K562 (cell line): ENCODE data around the gene BIN1. TPM values are rescaled to one million over a fixed set of nuclear protein-coding genes. Genes with fewer than 3 reads are reported as not detected.

Experiments used
- ATAC-seq: fragments of 200-7000 bp; cut with Tn5 transposase; 3 replicates; pipeline ENCODE4 v1.9.1; 2020; ENCODE audit warnings: moderate library complexity
- BruUV-seq: library from RNA; stranded (reverse); fragments of 400-500 nt; replicated peaks from 2 replicates; lab custom pipeline; 2021; lab: Mats Ljungman, UMichigan
- CTCF ChIA-PET: fragments of 300-600 bp; formaldehyde crosslinking; extraction: SDS; loops from one replicate; lab custom pipeline; 2021; ENCODE audit warnings: low intra/inter-chr PET ratio; lab: Yijun Ruan, JAX
- POLR2A ChIA-PET: fragments of 300-600, 350-650 bp; sonication (Branson Sonifier 250); formaldehyde crosslinking; extraction: SDS; loops from one replicate; lab custom pipeline; 2021; ENCODE audit warnings: antibody characterized with exemption, inconsistent platforms; lab: Yijun Ruan, JAX
- DNase-seq, 4 experiments: peaks; one replicate each; pipeline versions ENCODE4 v3.0.0 to v3.0.0-alpha.2; 2011 to 2018; ENCODE audit warnings: low spot score in 3 of 4, mixed read lengths in 3 of 4; ENCODE audit errors: extremely low read depth in 1 of 4
- FAIRE-seq: peaks from 2 replicates; lab custom pipeline; 2011; peaks lifted over from hg19 to GRCh38; lab: Jason Lieb, UNC
- H2AFZ ChIP-seq: 2 replicates; pipeline ENCODE4 v1.6.0; 2011; ENCODE audit warnings: low read depth, low read length, control low read depth, inconsistent platforms
- H3K27ac ChIP-seq: fragments of 200-600 bp; 3 replicates; pipeline ENCODE4 v1.8.0; 2011; ENCODE audit warnings: low read depth, mild to moderate bottlenecking, control low read depth, inconsistent platforms, low read length, moderate library complexity, mixed read lengths; ENCODE audit errors: extremely low read depth
- H3K27me3 ChIP-seq, 2 experiments: fragments of 300-600 bp in 1 of 2; 2 replicates in 1 of 2; 3 replicates in 1 of 2; pipeline versions ENCODE4 v1.6.0 to v1.8.0; 2011; ENCODE audit warnings: inconsistent platforms in 2 of 2, low read length in 2 of 2, mild to moderate bottlenecking in 1 of 2, mixed read lengths in 1 of 2, moderate library complexity in 1 of 2; ENCODE audit not compliant: control insufficient read depth in 2 of 2, insufficient read depth in 2 of 2
- H3K36me3 ChIP-seq: fragments of 300-600 bp; 3 replicates; pipeline ENCODE4 v1.8.0; 2011; ENCODE audit warnings: mild to moderate bottlenecking, low read length, inconsistent platforms; ENCODE audit not compliant: control insufficient read depth, insufficient read depth
- H3K4me1 ChIP-seq, 2 experiments: fragments of 200-600 bp in 1 of 2; replicated peaks in 1 of 2; 2 replicates in 1 of 2; 3 replicates in 1 of 2; pipeline versions ENCODE4 v1.5.1 to v1.8.0; 2011; ENCODE audit warnings: inconsistent platforms in 2 of 2, low read length in 2 of 2, mild to moderate bottlenecking in 1 of 2, mixed read lengths in 1 of 2, moderate library complexity in 1 of 2; ENCODE audit not compliant: control insufficient read depth in 2 of 2, insufficient read depth in 2 of 2
- H3K4me2 ChIP-seq: 2 replicates; pipeline ENCODE4 v1.6.1; 2011; ENCODE audit warnings: low read length, control low read depth, inconsistent platforms, mixed read lengths; ENCODE audit not compliant: insufficient read depth
- H3K4me3 ChIP-seq: fragments of 200-600 bp; sonication (generic), shearing (Covaris generic); 2 replicates; pipeline ENCODE4 v1.5.1; 2016; ENCODE audit warnings: control low read depth, inconsistent platforms
- H3K79me2 ChIP-seq: fragments of 200-600 bp; 3 replicates; pipeline ENCODE4 v1.8.0; 2011; ENCODE audit warnings: low read length, inconsistent platforms; ENCODE audit not compliant: control insufficient read depth, insufficient read depth
- H3K9ac ChIP-seq, 2 experiments: 2 replicates each; pipeline versions ENCODE4 v1.6.0 to v1.6.1; 2011; ENCODE audit warnings: low read depth in 2 of 2, low read length in 2 of 2, control low read depth in 1 of 2, inconsistent platforms in 1 of 2, mild to moderate bottlenecking in 1 of 2, mixed read lengths in 1 of 2; ENCODE audit not compliant: insufficient read depth in 1 of 2
- H3K9me1 ChIP-seq: one replicate; pipeline ENCODE4 v1.6.0; 2011; ENCODE audit warnings: inconsistent platforms, mild to moderate bottlenecking, low read length, moderate library complexity; ENCODE audit not compliant: control insufficient read depth, insufficient read depth
- H3K9me3 ChIP-seq: replicated peaks from 2 replicates; pipeline ENCODE4 v1.5.1; 2011; ENCODE audit warnings: low read depth, low read length, inconsistent platforms; ENCODE audit not compliant: control insufficient read depth, insufficient read depth
- H4K20me1 ChIP-seq: replicated peaks from 2 replicates; pipeline ENCODE4 v1.6.1; 2011; ENCODE audit warnings: low read length, inconsistent platforms, mixed read lengths; ENCODE audit not compliant: control insufficient read depth, insufficient read depth
- CBX8 ChIP-seq: fragments of 200-600 bp; sonication (generic); IDR thresholded peaks from 2 replicates; pipeline ENCODE4 v1.6.1; 2012; ENCODE audit warnings: borderline replicate concordance, mixed run types, low read depth, mild to moderate bottlenecking, moderate library complexity, mixed read lengths, low read length, control low read depth, inconsistent platforms; ENCODE audit not compliant: poor library complexity, severe bottlenecking; ENCODE audit errors: extremely low read depth
- FIP1L1 ChIP-seq: fragments of 200-400 bp; formaldehyde crosslinking; IDR thresholded peaks from 2 replicates; pipeline ENCODE4 v1.6.1; 2018; ENCODE audit warnings: mild to moderate bottlenecking, low read depth, low read length; ENCODE audit not compliant: poor library complexity, severe bottlenecking
- GABPB2 ChIP-seq: fragments of 250-450 bp; sonication (Bioruptor Pico); conservative IDR thresholded peaks from 2 replicates; pipeline ENCODE4 v1.5.1; 2021; ENCODE audit warnings: mild to moderate bottlenecking
- HMG20A ChIP-seq: fragments of 450-650 bp; formaldehyde crosslinking; conservative IDR thresholded peaks from 2 replicates; pipeline ENCODE4 v1.4.0; 2020; ENCODE audit warnings: mild to moderate bottlenecking, mixed read lengths
- HNRNPUL1 ChIP-seq: fragments of 200-400 bp; formaldehyde crosslinking; IDR thresholded peaks from 2 replicates; pipeline ENCODE4 v1.6.1; 2017; ENCODE audit warnings: low read length
- NCOA1 ChIP-seq: fragments of 450-650 bp; IDR thresholded peaks from 2 replicates; pipeline ENCODE4 v1.6.1; 2016; ENCODE audit warnings: low read depth
- PTTG1 ChIP-seq: fragments of 450-650 bp; IDR thresholded peaks from 2 replicates; pipeline ENCODE4 v1.6.1; 2016; ENCODE audit warnings: low read depth, mild to moderate bottlenecking, missing genetic modification characterization, missing compliant biosample characterization
- SMC3 ChIP-seq: conservative IDR thresholded peaks from 2 replicates; pipeline ENCODE4 v1.6.1; 2011; ENCODE audit warnings: low read depth, low read length, improper control_type of control experiment; ENCODE audit not compliant: insufficient read depth
- ZKSCAN8 ChIP-seq: fragments of 200-800 bp; sonication (Bioruptor generic); IDR thresholded peaks from 2 replicates; pipeline ENCODE4 v1.6.1; 2016; ENCODE audit warnings: missing genetic modification characterization, missing compliant biosample characterization
- ZNF217 ChIP-seq: sonication (generic); formaldehyde crosslinking; IDR thresholded peaks from 2 replicates; pipeline ENCODE4 v1.8.0; 2022; ENCODE audit warnings: mild to moderate bottlenecking, missing genetic modification reagents
- ZNF23 ChIP-seq: fragments of 250-450 bp; sonication (Bioruptor Pico); IDR thresholded peaks from 2 replicates; pipeline ENCODE4 v1.4.0; 2020; ENCODE audit warnings: mild to moderate bottlenecking
- ZNF239 ChIP-seq: fragments of 250-450 bp; sonication (Bioruptor Pico); IDR thresholded peaks from 2 replicates; pipeline ENCODE4 v1.4.0; 2020; ENCODE audit warnings: mild to moderate bottlenecking
- ZNF274 ChIP-seq: IDR thresholded peaks from 2 replicates; pipeline ENCODE4 v1.6.1; 2011; ENCODE audit warnings: low read depth, mild to moderate bottlenecking, low read length, moderate library complexity, borderline replicate concordance
- WGBS: fragments of 100-300 bp; shearing (Covaris generic); methylation state at CpG from one replicate; pipeline ENCODE4 v1.1.6; 2016; ENCODE audit warnings: low coverage, mixed read lengths; ENCODE audit not compliant: insufficient coverage; ENCODE audit errors: missing lambda C conversion rate; 5-methylcytosine and 5-hydroxymethylcytosine counted together
- in situ Hi-C: fragments of 300-500 bp; cut with MboI; formaldehyde crosslinking; loops from 4 replicates; pipeline ENCODE4 v1.15.0; 2018; ENCODE audit warnings: inconsistent platforms, mixed read lengths
- intact Hi-C: fragments of 100-400 bp; cut with micrococcal nuclease; formaldehyde crosslinking; loops from 2 replicates; pipeline ENCODE4 v1.14.2; 2022
- polyA plus RNA-seq, 8 experiments: library from polyadenylated mRNA; depleted of rRNA in 4 of 8; stranded (reverse) in 5 of 8; unstranded in 3 of 8; fragments of >200 nt; fragmentation: Nextera tagmentation in 2 of 8; fragmentation: Illumina TruSeq in 1 of 8; extraction: Ambion mirVana in 2 of 8; extraction: Trizol in 1 of 8; gene quantifications; 2 replicates each; pipeline versions ENCODE4 v1.2.1 to v1.2.3, GENCODE V29; 2011 to 2014; ENCODE audit warnings: inconsistent platforms in 1 of 8, missing spikeins in 1 of 8
- total RNA-seq, 7 experiments: library from RNA; depleted of rRNA in 6 of 7; stranded (reverse); fragments of >200 nt in 6 of 7; fragmentation: Illumina TruSeq in 2 of 7; extraction: Trizol in 2 of 7; gene quantifications; 2 replicates each; pipeline versions ENCODE4 v1.2.1 to v1.2.3, GENCODE V29; 2011 to 2021; ENCODE audit warnings: low replicate concordance in 1 of 7
- TF ChIP-seq, protein P1 (sequence below): fragments of 450-650 bp; IDR thresholded peaks from 2 replicates; pipeline ENCODE4 v1.6.1; 2016
- TF ChIP-seq, protein P2 (sequence below): fragments of 450-650 bp; formaldehyde crosslinking; IDR thresholded peaks from 2 replicates; pipeline ENCODE4 v1.4.0; 2020; ENCODE audit warnings: mild to moderate bottlenecking, moderate library complexity
- TF ChIP-seq, protein P3 (sequence below): sonication (generic); formaldehyde crosslinking; IDR thresholded peaks from 2 replicates; pipeline ENCODE4 v1.8.1; 2022; ENCODE audit warnings: missing genetic modification reagents
- TF ChIP-seq, protein P4 (sequence below): sonication (generic); formaldehyde crosslinking; IDR thresholded peaks from 2 replicates; pipeline ENCODE4 v1.8.0; 2022; ENCODE audit warnings: mild to moderate bottlenecking, low read depth, missing genetic modification reagents

Gene BIN1
- total and polyA plus RNA-seq, 9 of the 15 experiments (the other 6 are each of a cell fraction or from before 2014, with no cell fraction given) = 0.04 to 2.8 (median 0.79) TPM; not detected in 1

DNA sequence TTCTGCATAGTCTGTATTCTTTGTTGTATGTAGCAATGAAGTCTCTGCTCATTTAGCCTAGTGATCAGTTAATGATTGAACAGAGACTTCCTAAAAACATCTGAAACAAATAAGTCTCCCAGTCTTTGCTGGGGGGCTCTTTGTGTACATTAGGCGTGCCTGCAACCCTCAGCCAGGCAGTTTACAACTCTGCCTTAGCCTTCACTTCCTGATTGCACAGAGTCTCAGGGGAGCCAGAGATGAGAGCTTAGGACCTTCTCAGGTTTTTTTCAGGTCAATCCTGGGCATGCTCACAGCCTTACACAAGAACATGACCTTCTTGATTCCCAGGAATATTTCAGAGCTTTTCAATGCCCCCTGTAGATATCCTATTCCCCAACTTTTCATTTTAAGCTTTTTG, 44.0 kb upstream of the BIN1 start:
- in situ Hi-C loops = no loop called here
- POLR2A ChIA-PET = no interaction called here
- no TSS peak for BruUV-seq
- ATAC-seq = no peak
- Histone ChIP-seq H3K9me3 (no peaks in the 10 kb centered on the region), H3K27me3 (peaks cover 2 to 42% of the 10 kb centered on the region in 2 experiments; a peak in 4 of 5 replicates), H3K27ac (no peak overlapping the region), H3K79me2 (no peaks in the 10 kb centered on the region), H3K9me1 (no peaks in the 10 kb centered on the region), H3K4me3 (no peak overlapping the region), H4K20me1 (no peaks in the 10 kb centered on the region), H2AFZ (no peak overlapping the region), H3K9ac (no peak overlapping the region), H3K4me2 (no peak overlapping the region), H3K4me1 (no peaks in the 10 kb centered on the region; a peak in 1 of 5 replicates), H3K36me3 (no peaks in the 10 kb centered on the region)
- 0% methylated on average over 1 of the region's 1 CpG for WGBS
- intact Hi-C loops = no loop called here
- CTCF ChIA-PET = no interaction called here
- no peak for DNase-seq
- no peak for FAIRE-seq
- TF ChIP-seq, protein P1, sequence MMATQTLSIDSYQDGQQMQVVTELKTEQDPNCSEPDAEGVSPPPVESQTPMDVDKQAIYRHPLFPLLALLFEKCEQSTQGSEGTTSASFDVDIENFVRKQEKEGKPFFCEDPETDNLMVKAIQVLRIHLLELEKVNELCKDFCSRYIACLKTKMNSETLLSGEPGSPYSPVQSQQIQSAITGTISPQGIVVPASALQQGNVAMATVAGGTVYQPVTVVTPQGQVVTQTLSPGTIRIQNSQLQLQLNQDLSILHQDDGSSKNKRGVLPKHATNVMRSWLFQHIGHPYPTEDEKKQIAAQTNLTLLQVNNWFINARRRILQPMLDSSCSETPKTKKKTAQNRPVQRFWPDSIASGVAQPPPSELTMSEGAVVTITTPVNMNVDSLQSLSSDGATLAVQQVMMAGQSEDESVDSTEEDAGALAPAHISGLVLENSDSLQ = no peak
- TF ChIP-seq GABPB2 (CRISPR knock-in tag) (no peak), ZNF274 (no peak), CBX8 (no peak), SMC3 (no peak), ZNF217 (CRISPR knock-in tag) (no peak), ZNF23 (CRISPR knock-in tag) (no peak), PTTG1 (tag) (no peak), ZKSCAN8 (CRISPR knock-in tag) (no peak), ZNF239 (CRISPR knock-in tag) (no peak), NCOA1 (no peak), HMG20A (CRISPR knock-in tag) (no peak), FIP1L1 (no peak), HNRNPUL1 (no peak)
- TF ChIP-seq, protein P2, sequence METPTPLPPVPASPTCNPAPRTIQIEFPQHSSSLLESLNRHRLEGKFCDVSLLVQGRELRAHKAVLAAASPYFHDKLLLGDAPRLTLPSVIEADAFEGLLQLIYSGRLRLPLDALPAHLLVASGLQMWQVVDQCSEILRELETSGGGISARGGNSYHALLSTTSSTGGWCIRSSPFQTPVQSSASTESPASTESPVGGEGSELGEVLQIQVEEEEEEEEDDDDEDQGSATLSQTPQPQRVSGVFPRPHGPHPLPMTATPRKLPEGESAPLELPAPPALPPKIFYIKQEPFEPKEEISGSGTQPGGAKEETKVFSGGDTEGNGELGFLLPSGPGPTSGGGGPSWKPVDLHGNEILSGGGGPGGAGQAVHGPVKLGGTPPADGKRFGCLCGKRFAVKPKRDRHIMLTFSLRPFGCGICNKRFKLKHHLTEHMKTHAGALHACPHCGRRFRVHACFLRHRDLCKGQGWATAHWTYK = no peak
- TF ChIP-seq, protein P3, sequence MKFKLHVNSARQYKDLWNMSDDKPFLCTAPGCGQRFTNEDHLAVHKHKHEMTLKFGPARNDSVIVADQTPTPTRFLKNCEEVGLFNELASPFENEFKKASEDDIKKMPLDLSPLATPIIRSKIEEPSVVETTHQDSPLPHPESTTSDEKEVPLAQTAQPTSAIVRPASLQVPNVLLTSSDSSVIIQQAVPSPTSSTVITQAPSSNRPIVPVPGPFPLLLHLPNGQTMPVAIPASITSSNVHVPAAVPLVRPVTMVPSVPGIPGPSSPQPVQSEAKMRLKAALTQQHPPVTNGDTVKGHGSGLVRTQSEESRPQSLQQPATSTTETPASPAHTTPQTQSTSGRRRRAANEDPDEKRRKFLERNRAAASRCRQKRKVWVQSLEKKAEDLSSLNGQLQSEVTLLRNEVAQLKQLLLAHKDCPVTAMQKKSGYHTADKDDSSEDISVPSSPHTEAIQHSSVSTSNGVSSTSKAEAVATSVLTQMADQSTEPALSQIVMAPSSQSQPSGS (CRISPR knock-in tag) = no peak
- TF ChIP-seq, protein P4, sequence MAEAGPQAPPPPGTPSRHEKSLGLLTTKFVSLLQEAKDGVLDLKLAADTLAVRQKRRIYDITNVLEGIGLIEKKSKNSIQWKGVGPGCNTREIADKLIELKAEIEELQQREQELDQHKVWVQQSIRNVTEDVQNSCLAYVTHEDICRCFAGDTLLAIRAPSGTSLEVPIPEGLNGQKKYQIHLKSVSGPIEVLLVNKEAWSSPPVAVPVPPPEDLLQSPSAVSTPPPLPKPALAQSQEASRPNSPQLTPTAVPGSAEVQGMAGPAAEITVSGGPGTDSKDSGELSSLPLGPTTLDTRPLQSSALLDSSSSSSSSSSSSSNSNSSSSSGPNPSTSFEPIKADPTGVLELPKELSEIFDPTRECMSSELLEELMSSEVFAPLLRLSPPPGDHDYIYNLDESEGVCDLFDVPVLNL = no peak
